ENCODE results near the gene MYOD1.

The MYOD1 gene

GRCh38 chr11:17748761-17749721 lies 29.7 kb downstream of the MYOD1 start:
- DNase-seq, result no peak
- Histone ChIP-seq H3K27ac (ENCODE audit: insufficient read depth in 1 of 2, low read depth in 1 of 2, low read length in 2 of 2, poor library complexity in 1 of 2, severe bottlenecking in 2 of 2) (no peak overlapping the region), H3K27me3 (replicated peaks in 2 of 5; ENCODE audit: control insufficient read depth in 4 of 5, insufficient read depth in 5 of 5, low read length in 4 of 5) (peaks cover 0 to 33% (median 2%) of the 10 kb centered on the region in 5 experiments), H3K4me3 (ENCODE audit: control insufficient read depth in 1 of 7, extremely low read depth in 1 of 7, insufficient read depth in 4 of 7, low read depth in 2 of 7, low read length in 6 of 7) (no peak overlapping the region), H3K9me3 (ENCODE audit: control extremely low read depth in 1 of 5, control insufficient read depth in 4 of 5, insufficient read depth in 2 of 5, low read depth in 1 of 5, low read length in 4 of 5) (no peaks in the 10 kb centered on the region), H3K36me3 (ENCODE audit: control insufficient read depth in 4 of 4, insufficient read depth in 4 of 4, low read length in 3 of 4) (no peaks in the 10 kb centered on the region), H3K4me1 (ENCODE audit: control extremely low read depth in 1 of 4, control insufficient read depth in 4 of 4, insufficient read depth in 4 of 4, low read length in 3 of 4) (no peaks in the 10 kb centered on the region)
- ChIA-PET CTCF (no interaction called here), POLR2A (no interaction called here)
- 85% methylated on average over 13 of the region's 19 CpGs for WGBS (ENCODE audit: insufficient coverage)

GRCh38 chr11:17750013-17750800 lies 30.8 kb downstream of the MYOD1 start:
- Histone ChIP-seq H3K36me3 (ENCODE audit: control insufficient read depth in 4 of 4, insufficient read depth in 4 of 4, low read length in 3 of 4) (no peaks in the 10 kb centered on the region), H3K27ac (ENCODE audit: insufficient read depth in 1 of 2, low read depth in 1 of 2, low read length in 2 of 2, poor library complexity in 1 of 2, severe bottlenecking in 2 of 2) (no peak overlapping the region), H3K4me1 (ENCODE audit: control extremely low read depth in 1 of 4, control insufficient read depth in 4 of 4, insufficient read depth in 4 of 4, low read length in 3 of 4) (no peaks in the 10 kb centered on the region), H3K9me3 (ENCODE audit: control extremely low read depth in 1 of 5, control insufficient read depth in 4 of 5, insufficient read depth in 2 of 5, low read depth in 1 of 5, low read length in 4 of 5) (no peaks in the 10 kb centered on the region), H3K4me3 (ENCODE audit: control insufficient read depth in 1 of 7, extremely low read depth in 1 of 7, insufficient read depth in 4 of 7, low read depth in 2 of 7, low read length in 6 of 7) (no peak overlapping the region), H3K27me3 (replicated peaks in 2 of 5; ENCODE audit: control insufficient read depth in 4 of 5, insufficient read depth in 5 of 5, low read length in 4 of 5) (peaks cover 0 to 30% (median 2%) of the 10 kb centered on the region in 5 experiments)
- no peak for DNase-seq
- CTCF ChIA-PET, result no interaction called here
- WGBS (ENCODE audit: insufficient coverage), result 72% methylated on average over 9 of the region's 13 CpGs
- POLR2A ChIA-PET, result no interaction called here

- CTCF ChIA-PET, result no interaction called here
- Histone ChIP-seq H3K9me3 (ENCODE audit: control extremely low read depth in 1 of 5, control insufficient read depth in 4 of 5, insufficient read depth in 2 of 5, low read depth in 1 of 5, low read length in 4 of 5) (no peaks in the 10 kb centered on the region), H3K4me1 (ENCODE audit: control extremely low read depth in 1 of 4, control insufficient read depth in 4 of 4, insufficient read depth in 4 of 4, low read length in 3 of 4) (no peaks in the 10 kb centered on the region), H3K27ac (ENCODE audit: insufficient read depth in 1 of 2, low read depth in 1 of 2, low read length in 2 of 2, poor library complexity in 1 of 2, severe bottlenecking in 2 of 2) (no peak overlapping the region), H3K36me3 (ENCODE audit: control insufficient read depth in 4 of 4, insufficient read depth in 4 of 4, low read length in 3 of 4) (no peaks in the 10 kb centered on the region), H3K4me3 (ENCODE audit: control insufficient read depth in 1 of 7, extremely low read depth in 1 of 7, insufficient read depth in 4 of 7, low read depth in 2 of 7, low read length in 6 of 7) (no peak overlapping the region), H3K27me3 (replicated peaks in 2 of 5; ENCODE audit: control insufficient read depth in 4 of 5, insufficient read depth in 5 of 5, low read length in 4 of 5) (peaks cover 0 to 30% (median 2%) of the 10 kb centered on the region in 5 experiments)
- DNase-seq, result no peak
- POLR2A ChIA-PET, result no interaction called here
- WGBS (ENCODE audit: insufficient coverage), result 75% methylated on average over 2 of the region's 2 CpGs
These were observed 31.4 kb downstream of the MYOD1 start for GRCh38 chr11:17750801-17751165.

- 29% methylated on average over 2 of the region's 2 CpGs for WGBS (ENCODE audit: insufficient coverage)
- no peak overlapping the region for H3K27ac ChIP-seq (ENCODE audit: insufficient read depth in 1 of 2, low read depth in 1 of 2, low read length in 2 of 2, poor library complexity in 1 of 2, severe bottlenecking in 2 of 2)
- H3K4me1 ChIP-seq (ENCODE audit: control extremely low read depth in 1 of 4, control insufficient read depth in 4 of 4, insufficient read depth in 4 of 4, low read length in 3 of 4), result no peaks in the 10 kb centered on the region
- DNase-seq, result no peak
- CTCF ChIA-PET, result interaction anchor here (0.7 kb wide), 1 partner anchor 68 kb away, joined by 3 read pairs; no protein-coding TSS in a partner anchor
- H3K36me3 ChIP-seq (ENCODE audit: control insufficient read depth in 4 of 4, insufficient read depth in 4 of 4, low read length in 3 of 4), result no peaks in the 10 kb centered on the region
- POLR2A ChIA-PET, result no interaction called here
- H3K4me3 ChIP-seq (ENCODE audit: control insufficient read depth in 1 of 7, extremely low read depth in 1 of 7, insufficient read depth in 4 of 7, low read depth in 2 of 7, low read length in 6 of 7), result no peak overlapping the region
- H3K9me3 ChIP-seq (ENCODE audit: control extremely low read depth in 1 of 5, control insufficient read depth in 4 of 5, insufficient read depth in 2 of 5, low read depth in 1 of 5, low read length in 4 of 5), result no peaks in the 10 kb centered on the region
- peaks cover 0 to 33% (median 2%) of the 10 kb centered on the region in 5 experiments for H3K27me3 ChIP-seq (replicated peaks in 2 of 5; ENCODE audit: control insufficient read depth in 4 of 5, insufficient read depth in 5 of 5, low read length in 4 of 5)
These were observed 32.2 kb downstream of the MYOD1 start for GRCh38 chr11:17751558-17751957.

- H3K4me3 ChIP-seq (ENCODE audit: control insufficient read depth in 1 of 7, extremely low read depth in 1 of 7, insufficient read depth in 4 of 7, low read depth in 2 of 7, low read length in 6 of 7), result no peak overlapping the region
- H3K9me3 ChIP-seq (ENCODE audit: control extremely low read depth in 1 of 5, control insufficient read depth in 4 of 5, insufficient read depth in 2 of 5, low read depth in 1 of 5, low read length in 4 of 5), result no peaks in the 10 kb centered on the region
- no peak for DNase-seq
- ChIA-PET CTCF (interaction anchor here (0.7 to 1.4 kb wide), 2 partner anchors 67 to 227 kb away, joined by 3 read pairs; no protein-coding TSS in a partner anchor), POLR2A (no interaction called here)
- H3K4me1 ChIP-seq (ENCODE audit: control extremely low read depth in 1 of 4, control insufficient read depth in 4 of 4, insufficient read depth in 4 of 4, low read length in 3 of 4), result no peaks in the 10 kb centered on the region
- H3K27ac ChIP-seq (ENCODE audit: insufficient read depth in 1 of 2, low read depth in 1 of 2, low read length in 2 of 2, poor library complexity in 1 of 2, severe bottlenecking in 2 of 2), result no peak overlapping the region
- H3K36me3 ChIP-seq (ENCODE audit: control insufficient read depth in 4 of 4, insufficient read depth in 4 of 4, low read length in 3 of 4), result no peaks in the 10 kb centered on the region
- WGBS (ENCODE audit: insufficient coverage), result 87% methylated on average over 6 of the region's 7 CpGs
- peaks cover 0 to 32% (median 2%) of the 10 kb centered on the region in 5 experiments for H3K27me3 ChIP-seq (replicated peaks in 2 of 5; ENCODE audit: control insufficient read depth in 4 of 5, insufficient read depth in 5 of 5, low read length in 4 of 5)
These were observed 32.8 kb downstream of the MYOD1 start for GRCh38 chr11:17752144-17752543.

- no peak overlapping the region for H3K27ac ChIP-seq (ENCODE audit: insufficient read depth in 1 of 2, low read depth in 1 of 2, low read length in 2 of 2, poor library complexity in 1 of 2, severe bottlenecking in 2 of 2)
- WGBS (ENCODE audit: insufficient coverage), result 66% methylated on average over 5 of the region's 5 CpGs
- POLR2A ChIA-PET, result no interaction called here
- H3K9me3 ChIP-seq (ENCODE audit: control extremely low read depth in 1 of 5, control insufficient read depth in 4 of 5, insufficient read depth in 2 of 5, low read depth in 1 of 5, low read length in 4 of 5), result no peaks in the 10 kb centered on the region
- CTCF ChIA-PET, result interaction anchor here (1.4 kb wide), 1 partner anchor 226 kb away, joined by 3 read pairs; no protein-coding TSS in a partner anchor
- H3K4me3 ChIP-seq (ENCODE audit: control insufficient read depth in 1 of 7, extremely low read depth in 1 of 7, insufficient read depth in 4 of 7, low read depth in 2 of 7, low read length in 6 of 7), result no peak overlapping the region
- H3K27me3 ChIP-seq (replicated peaks in 2 of 5; ENCODE audit: control insufficient read depth in 4 of 5, insufficient read depth in 5 of 5, low read length in 4 of 5), result peaks cover 0 to 34% (median 0%) of the 10 kb centered on the region in 5 experiments
- no peaks in the 10 kb centered on the region for H3K36me3 ChIP-seq (ENCODE audit: control insufficient read depth in 4 of 4, insufficient read depth in 4 of 4, low read length in 3 of 4)
- no peaks in the 10 kb centered on the region for H3K4me1 ChIP-seq (ENCODE audit: control extremely low read depth in 1 of 4, control insufficient read depth in 4 of 4, insufficient read depth in 4 of 4, low read length in 3 of 4)
- DNase-seq, result no peak
These were observed 33.8 kb downstream of the MYOD1 start for GRCh38 chr11:17753153-17753552.

- H3K36me3 ChIP-seq (ENCODE audit: control insufficient read depth in 4 of 4, insufficient read depth in 4 of 4, low read length in 3 of 4), result no peaks in the 10 kb centered on the region
- ChIA-PET POLR2A (no interaction called here), CTCF (no interaction called here)
- no peak overlapping the region for H3K27ac ChIP-seq (ENCODE audit: insufficient read depth in 1 of 2, low read depth in 1 of 2, low read length in 2 of 2, poor library complexity in 1 of 2, severe bottlenecking in 2 of 2)
- H3K27me3 ChIP-seq (replicated peaks in 2 of 5; ENCODE audit: control insufficient read depth in 4 of 5, insufficient read depth in 5 of 5, low read length in 4 of 5), result peaks cover 0 to 34% (median 0%) of the 10 kb centered on the region in 5 experiments
- WGBS (ENCODE audit: insufficient coverage), result 89% methylated on average over 9 of the region's 10 CpGs
- DNase-seq, result no peak
- peaks cover 0 to 2% (median 0%) of the 10 kb centered on the region in 5 experiments for H3K9me3 ChIP-seq (ENCODE audit: control extremely low read depth in 1 of 5, control insufficient read depth in 4 of 5, insufficient read depth in 2 of 5, low read depth in 1 of 5, low read length in 4 of 5)
- no peaks in the 10 kb centered on the region for H3K4me1 ChIP-seq (ENCODE audit: control extremely low read depth in 1 of 4, control insufficient read depth in 4 of 4, insufficient read depth in 4 of 4, low read length in 3 of 4)
- no peak overlapping the region for H3K4me3 ChIP-seq (ENCODE audit: control insufficient read depth in 1 of 7, extremely low read depth in 1 of 7, insufficient read depth in 4 of 7, low read depth in 2 of 7, low read length in 6 of 7)
These were observed 34.3 kb downstream of the MYOD1 start for GRCh38 chr11:17753641-17754040.

Measured in common myeloid progenitor, CD34-positive (primary cell).